Mesenchymal stem cell (in vitro differentiated cells and primary cell): ENCODE measurements around the gene PIBF1.
A peak's percentile ranks its signal among the peaks of the same experiment; 100 is the strongest.
"Not testable (repeated sequence)": the region's sequence is repeated elsewhere in the genome, so short reads cannot be mapped to it uniquely, and the experiment has no call there.

Experiments
- DNase-seq: peaks from one replicate; pipeline ENCODE4 v3.0.0-alpha.2; 2013
- H2AFZ ChIP-seq: one replicate; pipeline ENCODE4 v1.6.1; 2013; ENCODE audit warnings: low read depth, mild to moderate bottlenecking, control low read depth, inconsistent platforms, low read length, moderate library complexity
- H2AK5ac ChIP-seq: 2 replicates; pipeline ENCODE4 v1.6.1; 2013; ENCODE audit warnings: low read length, moderate library complexity, mild to moderate bottlenecking, inconsistent platforms; ENCODE audit not compliant: severe bottlenecking
- H2BK120ac ChIP-seq: one replicate; pipeline ENCODE4 v1.6.1; 2013; ENCODE audit warnings: low read depth, mild to moderate bottlenecking, inconsistent platforms, low read length, moderate library complexity
- H2BK12ac ChIP-seq, 2 experiments: one replicate each; pipeline ENCODE4 v1.6.1; 2013; ENCODE audit warnings: inconsistent platforms in 2 of 2, low read length in 2 of 2, mild to moderate bottlenecking in 2 of 2, moderate library complexity in 2 of 2, control low read depth in 1 of 2
- H2BK15ac ChIP-seq: one replicate; pipeline ENCODE4 v1.6.1; 2013; ENCODE audit warnings: mild to moderate bottlenecking, low read depth, inconsistent platforms; ENCODE audit not compliant: poor library complexity, severe bottlenecking
- H2BK5ac ChIP-seq: 2 replicates; pipeline ENCODE4 v1.6.1; 2013; ENCODE audit warnings: low read depth, mild to moderate bottlenecking, low read length, control low read depth, inconsistent platforms; ENCODE audit not compliant: poor library complexity, severe bottlenecking
- H3K14ac ChIP-seq, 2 experiments: one replicate each; pipeline ENCODE4 v1.6.1; 2013; ENCODE audit warnings: inconsistent platforms in 2 of 2, low read length in 2 of 2, control low read depth in 1 of 2, mild to moderate bottlenecking in 1 of 2, moderate library complexity in 1 of 2
- H3K18ac ChIP-seq, 2 experiments: one replicate each; pipeline ENCODE4 v1.6.1; 2013; ENCODE audit warnings: inconsistent platforms in 2 of 2, low read length in 2 of 2, control low read depth in 1 of 2, low read depth in 1 of 2, mild to moderate bottlenecking in 1 of 2
- H3K23ac ChIP-seq, 2 experiments: one replicate each; pipeline ENCODE4 v1.6.1; 2013; ENCODE audit warnings: inconsistent platforms in 2 of 2, low read length in 2 of 2, mild to moderate bottlenecking in 2 of 2, moderate library complexity in 2 of 2, control low read depth in 1 of 2
- H3K27ac ChIP-seq: 2 replicates; pipeline ENCODE4 v1.5.1; 2013; ENCODE audit warnings: mild to moderate bottlenecking, moderate library complexity, low read length, control low read depth, inconsistent platforms; ENCODE audit not compliant: poor library complexity, severe bottlenecking
- H3K27me3 ChIP-seq, 2 experiments: 2 replicates each; pipeline versions ENCODE4 v1.6.1 to v1.7.0; 2013; ENCODE audit warnings: low read length in 2 of 2, mild to moderate bottlenecking in 2 of 2, moderate library complexity in 2 of 2, control low read depth in 1 of 2, inconsistent platforms in 1 of 2; ENCODE audit not compliant: control insufficient read depth in 1 of 2, insufficient read depth in 1 of 2
- H3K36me3 ChIP-seq, 2 experiments: 2 replicates each; pipeline versions ENCODE4 v1.6.1 to v1.7.0; 2013; ENCODE audit warnings: low read length in 2 of 2, control low read depth in 1 of 2, inconsistent platforms in 1 of 2, low read depth in 1 of 2, mild to moderate bottlenecking in 1 of 2; ENCODE audit not compliant: insufficient read depth in 2 of 2, control insufficient read depth in 1 of 2
- H3K4ac ChIP-seq, 2 experiments: one replicate each; pipeline ENCODE4 v1.6.1; 2013; ENCODE audit warnings: inconsistent platforms in 2 of 2, low read length in 2 of 2, mild to moderate bottlenecking in 2 of 2, moderate library complexity in 2 of 2, control low read depth in 1 of 2, low read depth in 1 of 2
- H3K4me1 ChIP-seq: 2 replicates; pipeline ENCODE4 v1.6.1; 2013; ENCODE audit warnings: low read depth, low read length, control low read depth; ENCODE audit not compliant: control insufficient read depth, insufficient read depth
- H3K4me2 ChIP-seq: 2 replicates; pipeline ENCODE4 v1.6.1; 2013; ENCODE audit warnings: low read length, mild to moderate bottlenecking, inconsistent platforms; ENCODE audit not compliant: poor library complexity, severe bottlenecking
- H3K4me3 ChIP-seq, 2 experiments: 2 replicates each; pipeline versions ENCODE4 v1.5.1 to v1.7.0; 2013; ENCODE audit warnings: low read length in 2 of 2, mild to moderate bottlenecking in 2 of 2, control low read depth in 1 of 2, low read depth in 1 of 2; ENCODE audit not compliant: insufficient read depth in 1 of 2
- H3K79me1 ChIP-seq: replicated peaks from 2 replicates; pipeline ENCODE4 v1.6.1; 2013; ENCODE audit warnings: mild to moderate bottlenecking, control low read depth, low read length, inconsistent platforms; ENCODE audit not compliant: poor library complexity, severe bottlenecking
- H3K9ac ChIP-seq: 2 replicates; pipeline ENCODE4 v1.7.0; 2013; ENCODE audit warnings: mild to moderate bottlenecking, low read length, moderate library complexity
- H3K9me3 ChIP-seq: 2 replicates; pipeline ENCODE4 v1.7.0; 2013; ENCODE audit warnings: mild to moderate bottlenecking, low read length; ENCODE audit not compliant: control insufficient read depth
- H4K8ac ChIP-seq: one replicate; pipeline ENCODE4 v1.6.1; 2013; ENCODE audit warnings: inconsistent platforms, mild to moderate bottlenecking, low read length, moderate library complexity
- H4K91ac ChIP-seq: one replicate; pipeline ENCODE4 v1.6.1; 2013; ENCODE audit warnings: mild to moderate bottlenecking, low read length, inconsistent platforms
- WGBS: methylation state at CpG from one replicate; pipeline ENCODE4 v1.1.7; 2013; ENCODE audit warnings: mixed read lengths; 5-methylcytosine and 5-hydroxymethylcytosine counted together

Gene PIBF1

GRCh38 chr13:72763411-72763810 is 18.5 kb upstream of the PIBF1 start:
- no peak overlapping the region for H4K8ac ChIP-seq
- DNase-seq: no peak
- no peak overlapping the region for H2AFZ ChIP-seq
- WGBS: 98% methylated on average over 1 of the region's 2 CpGs
- H2BK12ac ChIP-seq: no peak overlapping the region
- no peak overlapping the region for H3K4ac ChIP-seq
- no peak overlapping the region for H3K4me2 ChIP-seq
- no peaks in the 10 kb centered on the region for H3K9me3 ChIP-seq
- no peak overlapping the region for H4K91ac ChIP-seq
- no peaks in the 10 kb centered on the region for H3K27me3 ChIP-seq
- no peaks in the 10 kb centered on the region for H3K4me1 ChIP-seq
- no peak overlapping the region for H3K9ac ChIP-seq
- peaks cover 16 to 100% of the 10 kb centered on the region in 2 experiments for H3K36me3 ChIP-seq
- H3K4me3 ChIP-seq: no peak overlapping the region
- H2BK15ac ChIP-seq: no peak overlapping the region
- H3K18ac ChIP-seq: no peak overlapping the region
- H3K23ac ChIP-seq: no peak overlapping the region
- no peak overlapping the region for H3K14ac ChIP-seq
- H3K27ac ChIP-seq: no peak overlapping the region
- H2AK5ac ChIP-seq: no peak overlapping the region
- no peak overlapping the region for H2BK5ac ChIP-seq
- H3K79me1 ChIP-seq: peaks cover 5% of the 10 kb centered on the region
- no peak overlapping the region for H2BK120ac ChIP-seq

- no peak overlapping the region for H2BK12ac ChIP-seq
- H2AFZ ChIP-seq: no peak overlapping the region
- no peak overlapping the region for H4K91ac ChIP-seq
- H3K14ac ChIP-seq: no peak overlapping the region
- peak; percentile 20 for DNase-seq
- H3K4ac ChIP-seq: no peak overlapping the region
- H3K27me3 ChIP-seq: no peaks in the 10 kb centered on the region
- no CpG with 5 or more reads among the region's 2 CpGs for WGBS
- H3K9me3 ChIP-seq: no peaks in the 10 kb centered on the region
- H2AK5ac ChIP-seq: no peak overlapping the region
- peaks cover 10 to 99% of the 10 kb centered on the region in 2 experiments for H3K36me3 ChIP-seq
- no peak overlapping the region for H3K18ac ChIP-seq
- H3K23ac ChIP-seq: no peak overlapping the region
- peaks cover 11% of the 10 kb centered on the region for H3K79me1 ChIP-seq
- no peak overlapping the region for H2BK5ac ChIP-seq
- no peak overlapping the region for H2BK15ac ChIP-seq
- no peak overlapping the region for H3K4me2 ChIP-seq
- no peak overlapping the region for H3K9ac ChIP-seq
- H3K4me3 ChIP-seq: no peak overlapping the region
- no peak overlapping the region for H4K8ac ChIP-seq
- H2BK120ac ChIP-seq: no peak overlapping the region
- H3K27ac ChIP-seq: no peak overlapping the region
- peaks cover under 1% of the 10 kb centered on the region for H3K4me1 ChIP-seq
These were observed 7.9 kb upstream of the PIBF1 start for GRCh38 chr13:72774019-72774418.

- Histone ChIP-seq H4K91ac (no peak overlapping the region), H3K4me2 (peak overlapping the region; percentile 65), H3K23ac (no peak overlapping the region), H4K8ac (no peak overlapping the region), H3K4ac (no peak overlapping the region), H2BK15ac (no peak overlapping the region), H3K36me3 (peaks cover 0 to 38% of the 10 kb centered on the region in 2 experiments), H3K27ac (no peak overlapping the region), H3K27me3 (no peaks in the 10 kb centered on the region), H3K9me3 (no peaks in the 10 kb centered on the region), H3K4me1 (peaks cover 3% of the 10 kb centered on the region), H3K18ac (no peak overlapping the region), H2BK5ac (no peak overlapping the region), H2AK5ac (no peak overlapping the region), H3K14ac (no peak overlapping the region), H2AFZ (no peak overlapping the region), H2BK120ac (no peak overlapping the region), H3K79me1 (peaks cover 13% of the 10 kb centered on the region), H2BK12ac (no peak overlapping the region), H3K4me3 (peak overlapping the region in 1 of 2 experiments; percentile 84), H3K9ac (peak overlapping the region; percentile 98)
- 0% methylated on average over 3 of the region's 7 CpGs for WGBS
- DNase-seq: peak; percentile 58
These were observed 784 bp downstream of the PIBF1 start for GRCh38 chr13:72782717-72783116.

- not testable (repeated sequence) for H2BK15ac ChIP-seq, H2BK12ac ChIP-seq, H3K9ac ChIP-seq, H2AK5ac ChIP-seq, H3K4me3 ChIP-seq, H3K27ac ChIP-seq, H4K91ac ChIP-seq, H3K4me2 ChIP-seq, H4K8ac ChIP-seq, H2BK5ac ChIP-seq, H3K27me3 ChIP-seq, H3K18ac ChIP-seq, H3K9me3 ChIP-seq, DNase-seq, H3K4me1 ChIP-seq, H2BK120ac ChIP-seq, H3K4ac ChIP-seq, H3K23ac ChIP-seq, H3K14ac ChIP-seq, H2AFZ ChIP-seq
- Histone ChIP-seq H3K36me3 (peaks cover 0 to 23% of the 10 kb centered on the region in 2 experiments), H3K79me1 (peaks cover 18% of the 10 kb centered on the region)
- WGBS: 100% methylated on average over 1 of the region's 4 CpGs
These were observed 2.7 kb downstream of the PIBF1 start for GRCh38 chr13:72784679-72785078.
